ENCODE measurements around the gene UCHL1. TPM values are rescaled to one million over a fixed set of nuclear protein-coding genes. Genes with fewer than 3 reads are reported as not detected.

The UCHL1 gene
- total and polyA plus RNA-seq, 10 of the 15 experiments (the other 5 are each of a cell fraction or from before 2014, with no cell fraction given) = 0.29 to 178 (median 125) TPM

- TF ChIP-seq ZBTB11 (CRISPR knock-in tag; IDR thresholded peaks at IDR 0.05) (no peak), SREBF1 (IDR thresholded peaks at IDR 0.05; ENCODE audit: low read length) (no peak), POLR2AphosphoS2 (IDR thresholded peaks at IDR 0.05; ENCODE audit: low read depth, low read length) (no peak), GATAD2B (conservative IDR thresholded peaks at IDR 0.05; ENCODE audit: low read depth) (peak; percentile 68; the same call in 1 of the 2 replicates), TCF7 (IDR thresholded peaks at IDR 0.05; ENCODE audit: borderline replicate concordance) (no peak), NFYA (IDR thresholded peaks at IDR 0.05; ENCODE audit: borderline replicate concordance, low read depth, low read length) (no peak), GABPA (IDR thresholded peaks at IDR 0.05; ENCODE audit: low read depth) (no peak), ZBTB40 (IDR thresholded peaks at IDR 0.05; ENCODE audit: borderline replicate concordance) (no peak), PAX8 (IDR thresholded peaks at IDR 0.05) (no peak), KLF5 (IDR thresholded peaks at IDR 0.05; ENCODE audit: partially characterized antibody) (no peak), ZNF24 (IDR thresholded peaks at IDR 0.05) (no peak), BCLAF1 (IDR thresholded peaks at IDR 0.05) (no peak), POLR2A (IDR thresholded peaks at IDR 0.05; ENCODE audit: low read depth, low read length) (peak; percentile 79), TCF3 (IDR thresholded peaks at IDR 0.05; ENCODE audit: borderline replicate concordance, insufficient read depth, low read depth, low read length) (0 out of 2 replicates have a peak, but pooled peaks have one; percentile 36), E4F1 (IDR thresholded peaks at IDR 0.05; ENCODE audit: borderline replicate concordance, partially characterized antibody) (no peak), FOXM1 (IDR thresholded peaks at IDR 0.05; ENCODE audit: low read depth, low read length) (no peak), HCFC1 (IDR thresholded peaks at IDR 0.05; ENCODE audit: low read length) (0 out of 2 replicates have a peak, but pooled peaks have one; percentile 11), PML (IDR thresholded peaks at IDR 0.05; ENCODE audit: low read length) (no peak)
These were observed 42.4 kb upstream of the UCHL1 start, which contains the start of gene APBB2 (continued) for GRCh38 chr4:41214136-41214824.

All from GM12878 (cell line).